Colonic mucosa (tissue), 4 donors: ENCODE results near the gene ZMIZ1. TPM values are rescaled to one million over a fixed set of nuclear protein-coding genes. Genes with fewer than 3 reads are reported as not detected.

ENCODE experiments used
- DNase-seq: peaks from one replicate; pipeline ENCODE4 v3.0.0-alpha.2; 2020
- H3K27ac ChIP-seq: fragments of 200-600 bp; one replicate; pipeline ENCODE4 v1.8.0; 2021
- H3K27me3 ChIP-seq: fragments of 200-600 bp; one replicate; pipeline ENCODE4 v1.8.0; 2021
- H3K36me3 ChIP-seq: fragments of 200-600 bp; one replicate; pipeline ENCODE4 v1.8.0; 2021
- H3K4me1 ChIP-seq: fragments of 200-600 bp; one replicate; pipeline ENCODE4 v1.8.0; 2021; ENCODE audit warnings: mild to moderate bottlenecking
- H3K4me3 ChIP-seq: fragments of 200-600 bp; one replicate; pipeline ENCODE4 v1.8.0; 2021
- H3K9ac ChIP-seq, 2 donors: one replicate each; pipeline ENCODE4 v1.7.0; 2013; ENCODE audit warnings: control low read depth in 2 of 2, low read depth in 2 of 2, low read length in 2 of 2
- H3K9me3 ChIP-seq: fragments of 200-600 bp; one replicate; pipeline ENCODE4 v1.8.0; 2021
- intact Hi-C: fragments of 100-400 bp; cut with DNase I; formaldehyde crosslinking; loops from one replicate; pipeline ENCODE4 v1.14.1; 2022
- total RNA-seq, 2 donors: library from RNA; stranded (reverse); fragmentation: NEBNext Ultra II Directional in 1 of 2; extraction: Animal tissue kit (Norgen Biotek cat#: 25700) in 1 of 2; gene quantifications; one replicate each; pipeline ENCODE4 v1.2.1, GENCODE V29; 2021
- TF ChIP-seq, protein P1 (sequence below): fragments of 200-600 bp; IDR thresholded peaks from one replicate; pipeline ENCODE4 v1.8.0; 2022; ENCODE audit warnings: antibody characterized with exemption, mild to moderate bottlenecking
- donor health status: healthy.
- donor health status: DM: no; HTN: no; CAD: no.
- donor health status: DM: no; HTN: no; CAD: no.

The ZMIZ1 gene
- total RNA-seq, 2 donors from 2014 or later, result 51.0 to 54.0 TPM

GRCh38 chr10:79339266-79339665, 270.5 kb downstream of the ZMIZ1 start:
- Histone ChIP-seq H3K27ac (no peak overlapping the region), H3K9ac (no peak overlapping the region), H3K27me3 (no peaks in the 10 kb centered on the region), H3K4me1 (no peaks in the 10 kb centered on the region), H3K36me3 (no peaks in the 10 kb centered on the region), H3K9me3 (no peaks in the 10 kb centered on the region), H3K4me3 (no peak overlapping the region)
- DNase-seq, result no peak
- intact Hi-C loops, result no loop called here
- TF ChIP-seq, protein P1, sequence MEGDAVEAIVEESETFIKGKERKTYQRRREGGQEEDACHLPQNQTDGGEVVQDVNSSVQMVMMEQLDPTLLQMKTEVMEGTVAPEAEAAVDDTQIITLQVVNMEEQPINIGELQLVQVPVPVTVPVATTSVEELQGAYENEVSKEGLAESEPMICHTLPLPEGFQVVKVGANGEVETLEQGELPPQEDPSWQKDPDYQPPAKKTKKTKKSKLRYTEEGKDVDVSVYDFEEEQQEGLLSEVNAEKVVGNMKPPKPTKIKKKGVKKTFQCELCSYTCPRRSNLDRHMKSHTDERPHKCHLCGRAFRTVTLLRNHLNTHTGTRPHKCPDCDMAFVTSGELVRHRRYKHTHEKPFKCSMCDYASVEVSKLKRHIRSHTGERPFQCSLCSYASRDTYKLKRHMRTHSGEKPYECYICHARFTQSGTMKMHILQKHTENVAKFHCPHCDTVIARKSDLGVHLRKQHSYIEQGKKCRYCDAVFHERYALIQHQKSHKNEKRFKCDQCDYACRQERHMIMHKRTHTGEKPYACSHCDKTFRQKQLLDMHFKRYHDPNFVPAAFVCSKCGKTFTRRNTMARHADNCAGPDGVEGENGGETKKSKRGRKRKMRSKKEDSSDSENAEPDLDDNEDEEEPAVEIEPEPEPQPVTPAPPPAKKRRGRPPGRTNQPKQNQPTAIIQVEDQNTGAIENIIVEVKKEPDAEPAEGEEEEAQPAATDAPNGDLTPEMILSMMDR, result no peak

DNA sequence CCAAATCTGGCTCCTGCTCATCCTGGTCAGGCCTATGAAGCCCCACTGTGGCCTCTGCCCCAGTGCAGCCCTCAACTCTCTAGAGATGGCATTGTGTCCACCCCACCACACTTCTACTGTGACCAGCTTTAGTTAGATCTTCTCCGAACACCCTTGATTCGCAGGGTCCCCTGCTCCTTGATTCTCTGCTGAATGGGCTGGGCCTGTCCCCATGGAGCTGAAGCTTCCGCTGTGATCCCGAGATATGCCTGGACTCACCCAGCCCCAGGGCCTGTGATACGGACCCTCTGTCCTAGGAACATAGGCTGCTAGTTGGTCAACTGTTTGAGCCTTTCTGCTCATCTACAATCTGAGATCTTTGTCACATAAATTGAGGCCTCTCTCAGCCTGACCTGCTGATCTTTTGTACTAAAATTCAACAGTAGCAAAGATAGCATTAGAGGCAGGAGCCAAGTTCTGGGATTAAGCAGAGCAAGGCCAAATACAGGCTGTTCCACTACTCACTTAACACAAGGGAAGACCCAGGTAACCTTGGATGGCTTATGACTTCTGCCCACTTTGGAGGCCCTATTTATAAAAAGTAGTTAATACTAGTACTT, 272.0 kb downstream of the ZMIZ1 start:
- no peaks in the 10 kb centered on the region for H3K9me3 ChIP-seq
- no peak for DNase-seq
- H3K4me3 ChIP-seq, result no peak overlapping the region
- intact Hi-C loops, result no loop called here
- H3K27me3 ChIP-seq, result no peaks in the 10 kb centered on the region
- no peaks in the 10 kb centered on the region for H3K4me1 ChIP-seq
- no peak overlapping the region for H3K27ac ChIP-seq
- no peaks in the 10 kb centered on the region for H3K36me3 ChIP-seq
- TF ChIP-seq, protein P1, result no peak
- no peak overlapping the region for H3K9ac ChIP-seq

- Histone ChIP-seq H3K9ac (no peak overlapping the region), H3K9me3 (no peaks in the 10 kb centered on the region), H3K27ac (no peak overlapping the region), H3K4me3 (no peak overlapping the region), H3K4me1 (no peaks in the 10 kb centered on the region), H3K27me3 (no peaks in the 10 kb centered on the region), H3K36me3 (no peaks in the 10 kb centered on the region)
- TF ChIP-seq, protein P1, result no peak
- intact Hi-C loops, result no loop called here
- no peak for DNase-seq
Observed at GRCh38 chr10:79342295-79342761, 273.6 kb downstream of the ZMIZ1 start.

DNA sequence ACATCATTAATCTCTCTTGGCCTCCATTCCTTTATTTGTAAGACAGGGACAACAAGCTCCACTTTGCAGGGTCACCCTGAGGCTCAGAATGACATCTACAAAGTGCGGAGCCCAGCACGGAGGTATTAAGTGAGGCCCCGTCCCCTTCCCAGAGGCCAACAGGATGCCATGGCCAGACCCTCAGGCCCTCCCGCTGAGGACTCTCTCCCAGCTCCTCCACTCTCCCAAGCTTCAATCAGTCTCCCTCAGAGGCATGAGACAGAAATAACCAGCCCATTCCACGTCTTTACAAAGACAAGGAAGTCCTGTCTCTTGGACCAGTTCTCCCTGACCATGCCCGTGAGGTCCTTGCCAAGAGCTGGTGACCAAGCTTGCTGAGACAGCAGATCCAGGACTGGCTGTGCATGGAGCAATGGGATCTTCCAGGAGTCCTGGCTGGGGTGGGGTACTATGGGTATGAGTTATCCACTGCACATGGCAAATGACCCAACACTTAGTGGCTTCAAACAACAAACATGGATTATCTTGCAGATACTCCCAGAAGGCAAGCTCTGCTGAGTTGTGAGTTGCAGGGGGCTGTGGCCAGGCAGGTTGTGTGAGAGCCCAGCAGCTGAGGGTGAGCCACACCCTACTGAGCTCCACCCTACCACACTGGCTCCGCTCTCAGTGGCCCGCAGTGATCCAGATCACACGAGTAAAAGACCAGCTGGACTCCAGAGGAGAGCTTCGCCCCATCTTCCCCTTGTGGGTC, 274.2 kb downstream of the ZMIZ1 start:
- intact Hi-C loops, result no loop called here
- H3K9me3 ChIP-seq, result no peaks in the 10 kb centered on the region
- H3K4me1 ChIP-seq, result no peaks in the 10 kb centered on the region
- no peak overlapping the region for H3K9ac ChIP-seq
- TF ChIP-seq, protein P1, result no peak
- no peak overlapping the region for H3K4me3 ChIP-seq
- no peaks in the 10 kb centered on the region for H3K36me3 ChIP-seq
- no peak overlapping the region for H3K27ac ChIP-seq
- H3K27me3 ChIP-seq, result no peaks in the 10 kb centered on the region
- peak; percentile 51 for DNase-seq

DNA sequence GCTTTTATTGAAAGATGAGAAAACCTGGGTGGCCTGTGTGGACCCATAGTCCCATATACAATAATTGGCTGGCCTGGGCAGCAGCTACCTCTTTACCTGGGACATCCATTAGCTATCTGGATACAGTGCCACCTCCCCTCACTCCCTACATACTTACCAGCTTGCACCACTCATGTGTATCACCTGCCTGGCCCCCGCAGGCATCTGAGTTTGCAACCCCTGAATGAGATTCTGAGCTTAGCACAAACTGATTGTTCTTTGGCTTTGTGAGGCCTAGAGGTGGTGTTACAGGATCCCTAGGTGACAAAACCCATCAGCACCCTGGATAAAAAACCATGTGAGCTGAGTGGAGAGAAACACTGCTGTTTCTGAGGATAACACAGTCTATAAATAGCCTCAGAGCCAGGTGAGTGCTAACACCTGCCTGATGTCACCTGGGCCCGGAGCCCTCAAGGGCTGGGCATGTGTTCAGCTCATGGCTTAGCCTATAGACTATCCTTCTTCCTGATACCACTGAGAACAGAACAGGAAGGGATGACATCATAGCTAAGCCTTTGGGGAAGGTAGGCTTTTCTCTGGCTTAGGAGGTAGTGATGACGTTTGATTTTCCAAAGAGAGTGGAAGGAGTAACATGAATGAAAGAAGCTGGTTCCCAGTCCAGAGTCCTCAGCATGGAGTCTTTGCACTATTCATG, 275.9 kb downstream of the ZMIZ1 start:
- TF ChIP-seq, protein P1, result no peak
- H3K4me3 ChIP-seq, result no peak overlapping the region
- H3K9me3 ChIP-seq, result no peaks in the 10 kb centered on the region
- no peak for DNase-seq
- H3K27me3 ChIP-seq, result no peaks in the 10 kb centered on the region
- H3K27ac ChIP-seq, result no peak overlapping the region
- intact Hi-C loops, result no loop called here
- no peak overlapping the region for H3K9ac ChIP-seq
- H3K4me1 ChIP-seq, result peaks cover 11% of the 10 kb centered on the region
- H3K36me3 ChIP-seq, result no peaks in the 10 kb centered on the region
